SHP77 (cell line): ENCODE measurements around the gene FBL.

Experiments used
- DNase-seq, 2 experiments: peaks; one replicate each; lab custom pipeline; 2025; lab: John Stamatoyannopoulos, UW

Gene FBL

DNA sequence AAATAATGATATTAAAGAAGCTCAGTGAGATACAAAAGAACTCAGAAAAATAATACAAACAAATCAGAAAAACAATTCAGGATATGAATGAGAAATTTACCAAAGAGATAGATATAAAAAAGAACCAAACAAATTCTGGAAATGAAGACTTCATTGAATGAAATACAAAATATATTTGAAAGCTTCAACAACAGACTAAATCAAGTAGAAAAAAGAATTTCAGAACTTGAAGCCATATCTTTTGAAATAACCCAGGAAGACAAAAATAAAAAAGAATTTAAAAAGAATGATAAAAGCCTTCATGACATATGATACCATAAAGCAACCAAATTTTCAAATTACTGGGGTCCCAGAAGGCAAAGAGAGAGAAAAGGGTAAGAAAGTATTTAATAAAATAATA lies 57.9 kb downstream of the FBL start:
- DNase-seq, result no peak
